ENCODE results near the gene TRIM3.

TRIM3 gene

GRCh38 chr11:6468712-6469495, 4.8 kb downstream of the TRIM3 start:
- no peak overlapping the region for H3K4me3 Mint-ChIP-seq
- H3K36me3 Mint-ChIP-seq = peaks cover 12% of the 10 kb centered on the region
- no peaks in the 10 kb centered on the region for H3K9me3 Mint-ChIP-seq (ENCODE audit: low read depth)
- H3K4me1 Mint-ChIP-seq (ENCODE audit: low read depth) = peaks cover 15% of the 10 kb centered on the region
- no peaks in the 10 kb centered on the region for H3K27me3 Mint-ChIP-seq
- H3K27ac Mint-ChIP-seq = no peak overlapping the region

- no peaks in the 10 kb centered on the region for H3K27me3 Mint-ChIP-seq
- no peaks in the 10 kb centered on the region for H3K4me1 Mint-ChIP-seq (ENCODE audit: low read depth)
- no peaks in the 10 kb centered on the region for H3K9me3 Mint-ChIP-seq (ENCODE audit: low read depth)
- H3K4me3 Mint-ChIP-seq = no peak overlapping the region
- peaks cover 17% of the 10 kb centered on the region for H3K36me3 Mint-ChIP-seq
- no peak overlapping the region for H3K27ac Mint-ChIP-seq
These were observed 14.7 kb downstream of the TRIM3 start for GRCh38 chr11:6459099-6459450.

GRCh38 chr11:6458352-6459098, 15.2 kb downstream of the TRIM3 start:
- no peaks in the 10 kb centered on the region for H3K4me1 Mint-ChIP-seq (ENCODE audit: low read depth)
- no peak overlapping the region for H3K4me3 Mint-ChIP-seq
- H3K9me3 Mint-ChIP-seq (ENCODE audit: low read depth) = no peaks in the 10 kb centered on the region
- peaks cover 12% of the 10 kb centered on the region for H3K36me3 Mint-ChIP-seq
- H3K27me3 Mint-ChIP-seq = no peaks in the 10 kb centered on the region
- no peak overlapping the region for H3K27ac Mint-ChIP-seq

- Mint-ChIP-seq H3K36me3 (peaks cover 9% of the 10 kb centered on the region), H3K27ac (no peak overlapping the region), H3K9me3 (ENCODE audit: low read depth) (no peaks in the 10 kb centered on the region), H3K27me3 (no peaks in the 10 kb centered on the region), H3K4me3 (no peak overlapping the region), H3K4me1 (ENCODE audit: low read depth) (no peaks in the 10 kb centered on the region)
These were observed 16.0 kb downstream of the TRIM3 start for GRCh38 chr11:6457581-6458320.

- H3K4me1 Mint-ChIP-seq (ENCODE audit: low read depth) = no peaks in the 10 kb centered on the region
- no peaks in the 10 kb centered on the region for H3K9me3 Mint-ChIP-seq (ENCODE audit: low read depth)
- peaks cover 9% of the 10 kb centered on the region for H3K36me3 Mint-ChIP-seq
- H3K27ac Mint-ChIP-seq = no peak overlapping the region
- no peak overlapping the region for H3K4me3 Mint-ChIP-seq
- no peaks in the 10 kb centered on the region for H3K27me3 Mint-ChIP-seq
These were observed 17.2 kb downstream of the TRIM3 start for GRCh38 chr11:6456361-6457073.

- Mint-ChIP-seq H3K36me3 (peaks cover 5% of the 10 kb centered on the region), H3K9me3 (ENCODE audit: low read depth) (no peaks in the 10 kb centered on the region), H3K27me3 (no peaks in the 10 kb centered on the region), H3K27ac (no peak overlapping the region), H3K4me3 (no peak overlapping the region), H3K4me1 (ENCODE audit: low read depth) (no peaks in the 10 kb centered on the region)
These were observed 18.7 kb downstream of the TRIM3 start for GRCh38 chr11:6455070-6455469.

GRCh38 chr11:6453152-6453551, 20.6 kb downstream of the TRIM3 start:
- Mint-ChIP-seq H3K27ac (no peak overlapping the region), H3K4me1 (ENCODE audit: low read depth) (no peaks in the 10 kb centered on the region), H3K36me3 (peaks cover 5% of the 10 kb centered on the region), H3K27me3 (no peaks in the 10 kb centered on the region), H3K4me3 (no peak overlapping the region), H3K9me3 (ENCODE audit: low read depth) (no peaks in the 10 kb centered on the region)

GRCh38 chr11:6452219-6452618, 21.5 kb downstream of the TRIM3 start:
- Mint-ChIP-seq H3K27ac (no peak overlapping the region), H3K36me3 (peaks cover 5% of the 10 kb centered on the region), H3K27me3 (no peaks in the 10 kb centered on the region), H3K4me3 (no peak overlapping the region), H3K4me1 (ENCODE audit: low read depth) (no peaks in the 10 kb centered on the region), H3K9me3 (ENCODE audit: low read depth) (no peaks in the 10 kb centered on the region)

- H3K27me3 Mint-ChIP-seq = no peaks in the 10 kb centered on the region
- no peak overlapping the region for H3K4me3 Mint-ChIP-seq
- no peaks in the 10 kb centered on the region for H3K36me3 Mint-ChIP-seq
- no peaks in the 10 kb centered on the region for H3K4me1 Mint-ChIP-seq (ENCODE audit: low read depth)
- no peaks in the 10 kb centered on the region for H3K9me3 Mint-ChIP-seq (ENCODE audit: low read depth)
- no peak overlapping the region for H3K27ac Mint-ChIP-seq
These were observed 25.2 kb downstream of the TRIM3 start for GRCh38 chr11:6448574-6448973.

GRCh38 chr11:6443269-6444003, 30.3 kb downstream of the TRIM3 start:
- Mint-ChIP-seq H3K9me3 (ENCODE audit: low read depth) (no peaks in the 10 kb centered on the region), H3K27ac (no peak overlapping the region), H3K4me1 (ENCODE audit: low read depth) (no peaks in the 10 kb centered on the region), H3K36me3 (no peaks in the 10 kb centered on the region), H3K27me3 (no peaks in the 10 kb centered on the region), H3K4me3 (no peak overlapping the region)

GRCh38 chr11:6442441-6442840, 31.3 kb downstream of the TRIM3 start:
- no peak overlapping the region for H3K27ac Mint-ChIP-seq
- H3K4me3 Mint-ChIP-seq = no peak overlapping the region
- H3K4me1 Mint-ChIP-seq (ENCODE audit: low read depth) = no peaks in the 10 kb centered on the region
- no peaks in the 10 kb centered on the region for H3K36me3 Mint-ChIP-seq
- H3K9me3 Mint-ChIP-seq (ENCODE audit: low read depth) = no peaks in the 10 kb centered on the region
- H3K27me3 Mint-ChIP-seq = no peaks in the 10 kb centered on the region

- Mint-ChIP-seq H3K4me1 (ENCODE audit: low read depth) (peaks cover under 1% of the 10 kb centered on the region), H3K36me3 (no peaks in the 10 kb centered on the region), H3K4me3 (no peak within 1 kb of the TSS), H3K9me3 (ENCODE audit: low read depth) (no peaks in the 10 kb centered on the region), H3K27ac (no peak within 1 kb of the TSS), H3K27me3 (no peaks in the 10 kb centered on the region)
These were observed 32.8 kb downstream of the TRIM3 start, which contains the start of gene HPX for GRCh38 chr11:6440906-6441358. TSS of gene HPX (minus strand) at chr11:6440987. CDS start at chr11:6440963, 24 bp downstream.

GRCh38 chr11:6438979-6439571, 34.7 kb downstream of the TRIM3 start:
- H3K36me3 Mint-ChIP-seq = no peaks in the 10 kb centered on the region
- H3K27me3 Mint-ChIP-seq = no peaks in the 10 kb centered on the region
- no peak overlapping the region for H3K27ac Mint-ChIP-seq
- peaks cover 3% of the 10 kb centered on the region for H3K4me1 Mint-ChIP-seq (ENCODE audit: low read depth)
- H3K9me3 Mint-ChIP-seq (ENCODE audit: low read depth) = no peaks in the 10 kb centered on the region
- no peak overlapping the region for H3K4me3 Mint-ChIP-seq

GRCh38 chr11:6437993-6438392, 35.7 kb downstream of the TRIM3 start:
- Mint-ChIP-seq H3K4me1 (ENCODE audit: low read depth) (peaks cover 3% of the 10 kb centered on the region), H3K9me3 (ENCODE audit: low read depth) (no peaks in the 10 kb centered on the region), H3K36me3 (no peaks in the 10 kb centered on the region), H3K27me3 (no peaks in the 10 kb centered on the region), H3K27ac (no peak overlapping the region), H3K4me3 (no peak overlapping the region)

All from activated naive CD8-positive, alpha-beta T cell (primary cell).